GM23338 (cell line): ENCODE data around the gene APBB1. TPM values are rescaled to one million over a fixed set of nuclear protein-coding genes. Genes with fewer than 3 reads are reported as not detected.

Experiments
- ATAC-seq: fragments of 200-7000 bp; cut with Tn5 transposase; 3 replicates; pipeline ENCODE4 v1.9.1; 2020
- DNase-seq: peaks from one replicate; pipeline ENCODE4 v3.0.0-alpha.2; 2015; ENCODE audit warnings: low spot score
- H2AFZ ChIP-seq: fragments of 200-600 bp; sonication (generic); 2 replicates; pipeline ENCODE4 v1.8.0; 2016; ENCODE audit warnings: antibody characterized with exemption, mild to moderate bottlenecking, moderate library complexity
- H3F3A ChIP-seq: fragments of 200-600 bp; sonication (generic); replicated peaks from 2 replicates; pipeline ENCODE4 v1.8.0; 2017; ENCODE audit warnings: antibody characterized with exemption, mixed run types, low read depth
- H3K27ac ChIP-seq: fragments of 200-600 bp; sonication (generic); 2 replicates; pipeline ENCODE4 v1.6.1; 2016; ENCODE audit warnings: low read depth
- H3K27me3 ChIP-seq: fragments of 200-600 bp; sonication (generic); 2 replicates; pipeline ENCODE4 v1.8.0; 2016; ENCODE audit warnings: mild to moderate bottlenecking, mixed run types, moderate library complexity; ENCODE audit not compliant: insufficient read depth
- H3K36me3 ChIP-seq: fragments of 200-600 bp; sonication (generic); 2 replicates; pipeline ENCODE4 v1.8.0; 2016; ENCODE audit warnings: mild to moderate bottlenecking; ENCODE audit not compliant: insufficient read depth
- H3K4me1 ChIP-seq: fragments of 200-600 bp; sonication (generic); 2 replicates; pipeline ENCODE4 v1.8.0; 2016; ENCODE audit warnings: mild to moderate bottlenecking, moderate library complexity; ENCODE audit not compliant: insufficient read depth
- H3K4me2 ChIP-seq: fragments of 200-600 bp; sonication (generic); 2 replicates; pipeline ENCODE4 v1.7.1; 2017; ENCODE audit warnings: mixed run types
- H3K4me3 ChIP-seq: fragments of 200-600 bp; sonication (generic); 2 replicates; pipeline ENCODE4 v1.6.1; 2016; ENCODE audit warnings: mixed run types
- H3K79me2 ChIP-seq: fragments of 200-600 bp; sonication (generic); replicated peaks from 2 replicates; pipeline ENCODE4 v1.8.0; 2017; ENCODE audit warnings: mild to moderate bottlenecking; ENCODE audit not compliant: insufficient read depth
- H3K9me2 ChIP-seq: fragments of 200-600 bp; sonication (generic); 2 replicates; pipeline ENCODE4 v1.8.0; 2017; ENCODE audit not compliant: insufficient read depth
- H4K20me1 ChIP-seq: fragments of 200-600 bp; sonication (generic); replicated peaks from 2 replicates; pipeline ENCODE4 v1.8.0; 2017; ENCODE audit warnings: mild to moderate bottlenecking; ENCODE audit not compliant: insufficient read depth
- H3K27ac Mint-ChIP-seq: 2 replicates; pipeline ENCODE4 v1.8.0; 2020; ENCODE audit warnings: inconsistent platforms, mild to moderate bottlenecking, moderate library complexity, mixed read lengths
- H3K27me3 Mint-ChIP-seq: 3 replicates; pipeline ENCODE4 v1.8.0; 2022; ENCODE audit warnings: low read depth, mild to moderate bottlenecking, moderate library complexity, mixed read lengths, inconsistent platforms; ENCODE audit not compliant: insufficient read depth, poor library complexity
- H3K36me3 Mint-ChIP-seq: 3 replicates; pipeline ENCODE4 v1.8.0; 2021; ENCODE audit warnings: low read depth, mild to moderate bottlenecking, inconsistent platforms, moderate library complexity, mixed read lengths
- H3K4me1 Mint-ChIP-seq: 3 replicates; pipeline ENCODE4 v1.8.0; 2020; ENCODE audit warnings: mild to moderate bottlenecking, inconsistent platforms, mixed read lengths
- H3K4me3 Mint-ChIP-seq: 3 replicates; pipeline ENCODE4 v1.8.0; 2021; ENCODE audit warnings: moderate library complexity, mild to moderate bottlenecking, inconsistent platforms, mixed read lengths
- H3K9me3 Mint-ChIP-seq: 3 replicates; pipeline ENCODE4 v1.8.0; 2020; ENCODE audit warnings: moderate library complexity, mild to moderate bottlenecking, inconsistent platforms, mixed read lengths
- CREB1 ChIP-seq: fragments of 250-450 bp; sonication (Bioruptor Pico); IDR thresholded peaks from 2 replicates; pipeline ENCODE4 v1.5.0; 2020; ENCODE audit warnings: low read depth, mild to moderate bottlenecking, moderate library complexity
- CTCF ChIP-seq, 2 experiments: fragments of 200-600 bp in 1 of 2; sonication (generic) in 1 of 2; conservative IDR thresholded peaks; 2 replicates each; pipeline versions ENCODE4 v1.5.1 to v1.6.1; 2016 to 2017; ENCODE audit warnings: antibody characterized with exemption in 2 of 2, low read depth in 2 of 2, mild to moderate bottlenecking in 2 of 2, moderate library complexity in 1 of 2
- EZH2 ChIP-seq: fragments of 200-600 bp; sonication (generic); IDR thresholded peaks from one replicate; pipeline ENCODE4 v1.8.0; 2017; ENCODE audit warnings: antibody characterized with exemption, mild to moderate bottlenecking, low read depth; ENCODE audit not compliant: unreplicated experiment
- EZH2phosphoT487 ChIP-seq: fragments of 200-600 bp; sonication (generic); IDR thresholded peaks from one replicate; pipeline ENCODE4 v1.8.1; 2018; ENCODE audit warnings: antibody characterized with exemption; ENCODE audit not compliant: unreplicated experiment
- NANOG ChIP-seq: IDR thresholded peaks from 2 replicates; pipeline ENCODE4 v1.6.1; 2016; ENCODE audit warnings: antibody characterized with exemption, borderline replicate concordance
- POLR2AphosphoS5 ChIP-seq: IDR thresholded peaks from 2 replicates; pipeline ENCODE4 v1.6.1; 2016; ENCODE audit warnings: antibody characterized with exemption, low read depth
- ZNF331 ChIP-seq: fragments of 250-450 bp; sonication (Bioruptor Pico); IDR thresholded peaks from 2 replicates; pipeline ENCODE4 v1.5.0; 2020; ENCODE audit warnings: low read depth, mild to moderate bottlenecking, moderate library complexity
- ZNF462 ChIP-seq: fragments of 250-450 bp; sonication (Bioruptor Pico); IDR thresholded peaks from 2 replicates; pipeline ENCODE4 v1.5.0; 2020; ENCODE audit warnings: mild to moderate bottlenecking, moderate library complexity
- polyA plus RNA-seq: library from polyadenylated mRNA; unstranded; fragments of >200 nt; fragmentation: Nextera tagmentation; extraction: Ambion mirVana; gene quantifications from 2 replicates; pipeline ENCODE4 v1.2.1, GENCODE V29; 2016
- total RNA-seq: library from RNA; depleted of rRNA; stranded (reverse); fragments of >200 nt; shearing (Covaris generic); gene quantifications from 2 replicates; pipeline ENCODE4 v1.2.3, GENCODE V29; 2014

APBB1 gene
- total and polyA plus RNA-seq, 2 experiments from 2014 or later: 10.6 to 24.7 TPM

GRCh38 chr11:6433998-6434660, 15.2 kb upstream of the APBB1 start:
- H3K36me3 ChIP-seq: no peaks in the 10 kb centered on the region
- H3K27ac Mint-ChIP-seq: no peak overlapping the region
- no peak overlapping the region for H3K4me3 Mint-ChIP-seq

More at GRCh38 chr11:6433998-6434660, 15.2 kb upstream of the APBB1 start:
- Histone ChIP-seq H3K4me2 (no peak overlapping the region), H3K27me3 (no peaks in the 10 kb centered on the region), H3K79me2 (no peaks in the 10 kb centered on the region), H3K4me3 (no peak overlapping the region), H4K20me1 (no peaks in the 10 kb centered on the region), H3K4me1 (no peaks in the 10 kb centered on the region), H3K27ac (no peak overlapping the region), H2AFZ (no peak overlapping the region), H3F3A (no peaks in the 10 kb centered on the region), H3K9me2 (no peaks in the 10 kb centered on the region)
- ATAC-seq: no peak
- Mint-ChIP-seq H3K9me3 (no peaks in the 10 kb centered on the region), H3K4me1 (no peaks in the 10 kb centered on the region), H3K27me3 (peaks cover 5% of the 10 kb centered on the region), H3K36me3 (no peaks in the 10 kb centered on the region)
- no peak for DNase-seq
- TF ChIP-seq ZNF462: no peak
- TF ChIP-seq NANOG: no peak
- no peak for TF ChIP-seq POLR2AphosphoS5
- TF ChIP-seq CTCF (conservative IDR thresholded peaks at IDR 0.05; ENCODE audit: low read depth in 2 of 2): no peak
- TF ChIP-seq EZH2phosphoT487: no peak
- TF ChIP-seq ZNF331 (CRISPR knock-in tag): no peak
- TF ChIP-seq CREB1 (CRISPR knock-in tag): no peak
- TF ChIP-seq EZH2: no peak
